HG02798 (cell line): ENCODE measurements around the gene NRN1.
A peak's percentile ranks its signal among the peaks of the same experiment; 100 is the strongest.
"Not testable (repeated sequence)": the region's sequence is repeated elsewhere in the genome, so short reads cannot be mapped to it uniquely, and the experiment has no call there.

ENCODE experiments used
- ATAC-seq: cut with Tn5 transposase; IDR thresholded peaks from one replicate; pipeline ENCODE4 v1.9.1; 2021; ENCODE audit warnings: mild to moderate bottlenecking; ENCODE audit not compliant: unreplicated experiment, poor library complexity

NRN1 gene, protein sequence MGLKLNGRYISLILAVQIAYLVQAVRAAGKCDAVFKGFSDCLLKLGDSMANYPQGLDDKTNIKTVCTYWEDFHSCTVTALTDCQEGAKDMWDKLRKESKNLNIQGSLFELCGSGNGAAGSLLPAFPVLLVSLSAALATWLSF

DNA sequence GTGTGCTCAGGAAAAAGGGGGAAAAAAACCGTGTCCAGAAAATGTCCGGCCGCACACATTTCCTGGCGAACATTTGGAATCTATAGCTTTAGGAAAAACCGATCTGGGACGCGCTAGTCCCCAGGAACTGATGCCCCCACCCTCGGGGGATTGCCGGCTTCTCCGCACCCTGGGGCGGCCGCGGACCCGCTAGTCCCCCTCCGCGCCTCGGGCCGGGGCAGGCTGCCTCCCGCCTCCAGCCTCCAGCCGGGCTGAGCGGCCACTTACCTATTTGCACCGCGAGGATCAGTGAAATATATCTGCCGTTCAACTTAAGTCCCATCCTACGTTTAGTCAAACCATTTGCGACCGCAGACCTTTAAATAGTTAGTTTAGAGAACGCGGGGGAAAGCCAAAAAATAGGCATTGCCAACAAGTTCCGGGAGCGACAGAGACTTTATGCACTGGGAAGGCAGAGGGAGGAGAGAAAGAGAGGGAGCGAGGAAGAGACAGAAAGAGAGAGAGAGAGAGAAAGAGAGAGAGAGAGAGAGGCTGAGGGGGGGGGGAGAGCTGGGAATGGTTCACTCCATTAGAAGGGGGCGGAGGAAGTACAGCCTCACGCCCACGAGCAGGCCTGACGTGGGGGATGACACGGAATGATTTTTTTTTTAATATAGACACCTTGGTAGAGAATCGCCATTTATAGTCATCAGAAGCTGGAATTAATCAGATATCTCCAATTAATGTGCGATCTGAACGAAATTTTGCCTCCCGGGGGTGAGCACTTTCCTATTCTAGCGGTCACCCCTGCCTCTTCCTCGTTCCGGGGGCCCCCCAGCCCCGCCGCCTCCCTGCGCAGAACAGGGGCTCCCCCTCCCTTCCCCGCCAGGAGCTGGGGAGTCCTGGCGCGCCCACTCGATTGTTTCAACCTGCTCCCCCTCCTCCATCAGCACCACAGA, at the start of gene NRN1:
NRN1 (minus strand) TSS at position 498 of the 938 bp plus-strand sequence; CDS start at position 322, 176 bp downstream.
- ATAC-seq = no peak

GRCh38 chr6:6052216-6052615, 45.5 kb upstream of the NRN1 start:
- ATAC-seq = no peak

DNA sequence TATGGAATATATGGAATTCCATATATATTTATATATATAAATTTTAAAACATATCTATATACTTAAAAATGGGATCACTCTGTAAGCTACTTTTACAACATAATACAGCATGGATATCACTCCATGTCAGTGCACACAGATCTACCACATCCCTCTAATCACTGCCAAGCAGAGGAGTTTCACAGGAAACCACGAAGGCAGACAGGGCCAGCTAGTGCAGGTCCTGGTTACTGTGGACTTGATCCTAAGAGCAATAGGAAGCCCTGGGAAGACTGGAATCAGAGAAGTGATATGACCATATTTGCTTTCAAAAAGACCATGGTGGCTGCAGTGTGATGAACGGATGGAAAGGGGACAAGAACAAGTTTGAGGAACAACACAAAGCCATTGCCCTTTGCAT, 40.0 kb upstream of the NRN1 start:
- ATAC-seq = no peak

DNA sequence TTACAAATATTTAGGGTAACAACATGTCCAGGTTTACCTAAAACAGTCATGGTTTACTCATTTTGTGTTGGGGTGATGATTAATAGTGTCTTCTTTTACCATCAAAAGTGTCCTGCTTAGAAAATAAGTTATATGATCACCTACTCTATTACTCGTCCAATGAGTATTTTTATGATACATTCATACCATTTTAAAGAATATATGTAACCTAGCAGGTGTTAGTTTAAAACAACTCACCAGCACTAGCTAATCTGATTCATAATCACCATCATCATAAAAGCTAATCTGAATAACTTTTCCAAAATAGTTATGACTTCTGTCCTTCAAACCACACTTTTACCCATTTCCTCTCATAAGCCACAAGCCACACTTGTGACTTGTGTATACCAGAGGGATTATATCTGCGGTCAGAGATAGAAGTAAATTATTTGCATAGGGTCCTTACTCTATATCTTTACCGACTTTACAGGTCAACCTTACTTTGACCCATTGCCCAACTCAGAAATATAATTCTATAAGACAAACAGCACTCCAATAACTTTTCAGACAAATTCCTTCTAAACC, 33.3 kb upstream of the NRN1 start:
- ATAC-seq = no peak

- no peak for ATAC-seq
These were observed 30.5 kb upstream of the NRN1 start for GRCh38 chr6:6037179-6037578.

DNA sequence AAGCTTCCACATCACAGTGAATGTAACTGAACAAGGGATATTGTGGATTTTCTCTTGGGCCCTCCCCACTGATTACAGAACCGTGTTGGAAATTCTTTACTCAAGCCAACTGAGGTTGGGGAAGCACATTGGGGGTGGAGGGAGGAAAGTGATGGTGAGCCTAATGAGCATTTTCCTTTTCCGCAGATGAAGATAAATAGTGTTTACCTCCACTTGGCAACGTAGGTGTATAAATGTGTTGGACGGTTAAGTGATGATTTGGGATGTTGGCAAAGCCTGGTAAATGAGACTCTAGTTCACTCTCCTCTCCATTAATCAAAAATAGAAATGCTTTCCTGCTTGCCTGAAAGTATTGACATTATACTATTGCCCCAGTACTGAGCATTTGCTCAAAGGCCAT, 27.1 kb upstream of the NRN1 start:
- ATAC-seq = no peak

DNA sequence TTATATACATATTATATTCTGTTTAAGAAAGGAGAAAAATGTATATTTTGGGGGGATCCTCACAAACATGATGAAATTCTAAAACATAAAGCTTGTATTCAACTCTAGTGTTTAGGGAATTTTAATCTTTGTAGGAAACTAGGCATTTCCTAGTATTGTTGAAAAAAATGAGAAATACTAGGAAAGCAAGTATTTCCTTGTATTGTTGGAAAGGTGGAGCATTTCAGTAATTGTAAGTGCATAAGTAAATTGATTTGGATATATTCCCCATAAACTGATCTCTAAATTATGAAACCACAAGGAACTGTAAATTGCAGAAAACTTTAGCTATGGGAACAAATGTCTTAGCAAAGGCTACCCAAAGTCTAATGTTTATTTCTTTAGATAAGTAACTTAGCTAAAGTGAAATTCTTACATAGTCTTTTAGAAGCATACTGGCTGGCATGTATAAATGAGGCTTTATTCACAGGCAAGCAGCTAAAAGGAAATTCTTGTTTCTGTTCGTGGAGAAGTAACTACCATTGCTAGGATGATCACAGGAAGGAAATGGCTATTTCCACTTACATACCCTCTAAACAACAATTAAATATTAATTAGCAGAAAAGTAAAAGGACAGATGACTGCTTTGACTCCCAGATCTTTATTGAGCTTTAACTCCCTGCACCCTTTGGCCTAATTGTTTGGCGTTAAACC, 19.9 kb upstream of the NRN1 start:
- ATAC-seq = no peak

DNA sequence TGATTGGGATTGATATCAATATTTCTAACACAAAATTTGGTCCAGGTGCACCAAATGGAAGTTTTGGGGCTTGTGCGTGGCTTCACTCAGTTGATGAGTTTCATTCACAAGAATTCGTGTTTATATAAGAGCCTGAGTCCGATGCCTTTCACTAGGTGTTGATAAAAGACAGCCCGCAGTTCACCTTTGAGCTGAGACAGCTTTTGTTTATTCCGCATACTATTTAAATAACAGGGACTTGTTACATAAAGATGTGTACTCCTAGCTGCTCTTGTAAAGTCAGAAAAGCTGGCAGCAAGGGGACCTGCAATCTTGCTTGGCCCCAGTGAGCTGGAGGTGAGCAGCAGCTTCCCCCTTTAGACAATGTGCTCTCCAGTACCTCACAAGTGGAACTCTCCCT, 19.0 kb upstream of the NRN1 start:
- no peak for ATAC-seq

DNA sequence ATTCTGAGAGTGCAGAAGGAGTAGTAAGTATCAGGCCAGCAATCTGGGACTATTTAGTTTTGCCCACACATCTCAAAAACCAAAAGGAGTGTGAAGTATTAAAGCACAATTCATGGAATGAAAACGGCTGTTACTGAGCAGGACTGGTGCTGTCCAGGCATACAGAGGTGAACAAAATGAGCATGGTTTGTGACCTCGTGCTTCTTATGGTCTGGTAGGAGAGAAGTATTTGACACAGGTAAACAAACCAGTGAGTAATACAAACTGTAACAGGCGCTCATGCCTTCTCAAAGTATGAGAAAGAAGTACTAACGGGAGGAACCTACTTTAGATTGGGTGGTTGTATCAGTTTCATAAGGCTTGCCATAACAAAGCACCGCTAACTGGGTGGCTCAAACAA, 17.5 kb upstream of the NRN1 start:
- ATAC-seq = no peak

- not testable (repeated sequence) for ATAC-seq
These were observed 16.1 kb upstream of the NRN1 start for GRCh38 chr6:6022841-6023240.

GRCh38 chr6:6008648-6009421, 2.1 kb upstream of the NRN1 start:
- peak; percentile 84 for ATAC-seq

DNA sequence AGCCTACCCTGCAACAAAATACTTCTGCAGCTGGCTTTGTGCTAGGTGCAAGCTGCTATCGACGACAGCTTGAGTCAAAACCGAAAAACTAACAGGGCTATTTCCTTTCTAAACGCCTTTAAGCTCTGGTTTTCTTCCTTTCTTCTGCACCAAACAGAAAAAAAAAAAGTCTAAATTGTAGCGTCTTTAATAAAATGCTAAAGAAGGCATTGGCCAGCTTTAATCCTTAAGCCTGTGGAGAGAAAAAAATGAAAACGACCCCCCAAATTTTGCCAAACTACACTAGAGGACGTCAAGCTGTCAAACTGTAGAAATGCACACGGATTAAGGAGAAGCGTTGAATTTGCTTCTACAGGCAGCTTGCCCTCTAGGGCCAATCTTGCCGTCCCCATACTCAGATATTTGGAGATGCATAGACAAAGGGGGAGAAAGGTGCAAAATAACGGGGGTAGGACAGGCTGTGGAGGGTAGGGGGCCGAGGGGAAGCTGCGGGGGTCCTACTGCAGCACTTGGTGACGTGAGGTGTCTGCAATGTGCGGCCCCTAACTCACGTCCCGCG, 1.4 kb upstream of the NRN1 start:
- no peak for ATAC-seq

GRCh38 chr6:6007366-6008088, 802 bp upstream of the NRN1 start:
- no peak for ATAC-seq

GRCh38 chr6:6006006-6006427, 708 bp downstream of the NRN1 start:
- ATAC-seq = no peak

DNA sequence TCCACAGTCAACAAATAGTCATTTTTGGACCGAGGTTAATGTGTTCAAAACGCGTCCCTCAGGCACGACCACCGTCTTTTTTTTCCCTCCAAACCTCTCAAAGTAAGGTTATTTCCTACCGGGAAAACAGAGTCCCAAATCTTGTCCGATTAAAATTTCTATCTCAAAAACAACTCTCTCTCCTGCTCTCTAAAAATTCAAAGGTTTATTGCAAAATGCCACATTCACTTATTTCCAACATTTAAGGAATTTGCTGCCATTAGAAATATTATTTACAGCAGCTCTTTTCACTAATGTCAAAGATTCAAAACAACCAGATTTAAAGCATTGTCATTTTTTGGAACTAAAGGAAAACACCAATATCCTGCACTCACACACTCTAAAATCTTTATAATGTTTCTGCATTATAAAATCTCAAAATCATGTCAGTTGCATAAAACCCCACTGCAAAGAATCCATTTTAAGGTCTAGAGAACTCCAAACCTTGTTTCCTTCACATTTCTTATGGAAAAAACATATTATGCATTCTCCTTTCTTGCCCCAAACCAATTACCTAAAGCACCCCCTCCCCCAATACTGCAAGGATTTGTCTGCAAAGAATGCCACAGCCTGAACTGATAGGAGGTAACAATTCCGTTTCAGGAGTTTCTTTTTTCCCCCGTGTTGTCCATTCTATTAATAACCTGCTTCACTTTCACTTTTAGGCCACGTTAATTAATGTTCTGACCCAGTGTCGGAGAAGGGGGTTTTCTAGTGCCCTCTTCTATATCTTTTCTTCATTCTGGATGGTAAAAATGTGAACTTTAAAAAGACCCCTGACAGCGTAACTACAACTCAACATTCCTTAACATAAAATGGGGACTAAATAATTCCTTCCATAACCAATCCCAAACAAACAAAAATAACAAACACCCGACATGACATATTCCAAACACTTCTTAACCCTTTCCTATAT, 1.4 kb downstream of the NRN1 start:
- ATAC-seq = no peak

GRCh38 chr6:6004390-6004995, 2.2 kb downstream of the NRN1 start:
- ATAC-seq = no peak

DNA sequence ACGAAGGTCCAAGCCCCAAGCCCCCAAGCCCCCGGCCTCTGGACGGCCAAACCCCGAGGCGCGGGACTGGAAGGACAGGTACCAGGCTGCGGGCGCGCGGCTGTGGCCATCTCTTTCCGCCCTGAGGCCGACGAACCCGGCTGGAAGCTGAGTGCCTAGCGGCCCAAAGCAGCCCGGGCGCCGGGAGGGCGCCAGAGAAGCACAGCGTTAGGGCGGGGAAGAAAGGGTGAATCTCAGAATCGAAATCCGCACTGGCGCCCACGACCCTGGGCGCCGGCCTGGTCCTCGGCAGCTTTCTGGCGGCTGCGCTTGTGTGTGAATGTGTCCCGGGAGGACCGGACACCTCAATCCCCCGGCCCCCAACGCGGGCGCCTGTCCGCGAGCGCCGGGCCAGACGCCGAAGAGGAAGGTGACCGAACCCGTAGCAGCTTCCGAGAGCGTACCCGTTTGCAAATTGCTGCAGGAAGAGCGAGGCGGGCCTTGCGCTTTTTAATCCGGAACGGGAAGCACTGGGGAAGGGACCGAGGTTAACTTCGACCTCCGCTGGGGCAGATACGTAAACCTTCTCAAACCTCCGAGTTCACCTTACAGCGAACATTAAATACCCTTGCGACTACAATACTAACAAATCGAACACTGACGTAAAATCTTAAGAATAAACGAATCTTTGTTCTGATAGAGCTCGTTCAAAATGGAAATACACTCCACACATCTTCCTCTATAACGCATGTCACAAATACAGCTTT, 2.9 kb downstream of the NRN1 start:
- no peak for ATAC-seq
